HG03558 (cell line): ENCODE results near the gene LSG1.

ENCODE experiments used
- ATAC-seq: cut with Tn5 transposase; IDR thresholded peaks from one replicate; pipeline ENCODE4 v1.9.1; 2021; ENCODE audit warnings: moderate number of reproducible peaks; ENCODE audit not compliant: unreplicated experiment; ENCODE audit errors: extremely low read depth

Gene LSG1

GRCh38 chr3:194671900-194672808 lies at the start of gene LSG1:
LSG1 (minus strand) TSS chr3:194672191; CDS start chr3:194672162, 29 bp downstream.
- ATAC-seq = peak; percentile 66

- no peak for ATAC-seq
Measured at GRCh38 chr3:194720048-194720447, 48.1 kb upstream of the LSG1 start.

- ATAC-seq = no peak
Measured at GRCh38 chr3:194718079-194718478, 46.1 kb upstream of the LSG1 start.

- ATAC-seq = no peak
Measured at GRCh38 chr3:194715022-194715800, 43.2 kb upstream of the LSG1 start.

GRCh38 chr3:194714564-194714963 lies 42.6 kb upstream of the LSG1 start:
- no peak for ATAC-seq

GRCh38 chr3:194714137-194714455 lies 42.1 kb upstream of the LSG1 start:
- no peak for ATAC-seq

GRCh38 chr3:194713299-194714136 lies 41.5 kb upstream of the LSG1 start:
- no peak for ATAC-seq

- no peak for ATAC-seq
Measured at GRCh38 chr3:194711913-194712312, 39.9 kb upstream of the LSG1 start.

- ATAC-seq = no peak
Measured at GRCh38 chr3:194711286-194711685, 39.3 kb upstream of the LSG1 start.

GRCh38 chr3:194707147-194707540 lies 35.2 kb upstream of the LSG1 start:
- no peak for ATAC-seq

GRCh38 chr3:194705761-194706160 lies 33.8 kb upstream of the LSG1 start:
- no peak for ATAC-seq

GRCh38 chr3:194705227-194705626 lies 33.2 kb upstream of the LSG1 start:
- no peak for ATAC-seq

GRCh38 chr3:194702545-194702944 lies 30.6 kb upstream of the LSG1 start:
- ATAC-seq = no peak

- no peak for ATAC-seq
Measured at GRCh38 chr3:194696702-194697101, 24.7 kb upstream of the LSG1 start.

GRCh38 chr3:194691481-194692283 lies 19.7 kb upstream of the LSG1 start:
- peak; percentile 57 for ATAC-seq

GRCh38 chr3:194690501-194691372 lies 18.7 kb upstream of the LSG1 start:
- no peak for ATAC-seq

GRCh38 chr3:194689493-194689944 lies 17.5 kb upstream of the LSG1 start:
- no peak for ATAC-seq

- no peak for ATAC-seq
Measured at GRCh38 chr3:194688946-194689345, 17.0 kb upstream of the LSG1 start.
